ENCODE data around the gene BACE2.

- TF ChIP-seq CTCF (IDR thresholded peaks at IDR 0.05) (no peak), ZFX (IDR thresholded peaks at IDR 0.05; ENCODE audit: borderline replicate concordance) (no peak)
Observed at GRCh38 chr21:41319273-41319672, 151.3 kb downstream of the BACE2 start.

Data from 22Rv1 (cell line).